ENCODE measurements around the gene CEP170B.

- TF ChIP-seq POLR2AphosphoS5 (IDR thresholded peaks at IDR 0.05), result no peak
- TF ChIP-seq, protein P1, sequence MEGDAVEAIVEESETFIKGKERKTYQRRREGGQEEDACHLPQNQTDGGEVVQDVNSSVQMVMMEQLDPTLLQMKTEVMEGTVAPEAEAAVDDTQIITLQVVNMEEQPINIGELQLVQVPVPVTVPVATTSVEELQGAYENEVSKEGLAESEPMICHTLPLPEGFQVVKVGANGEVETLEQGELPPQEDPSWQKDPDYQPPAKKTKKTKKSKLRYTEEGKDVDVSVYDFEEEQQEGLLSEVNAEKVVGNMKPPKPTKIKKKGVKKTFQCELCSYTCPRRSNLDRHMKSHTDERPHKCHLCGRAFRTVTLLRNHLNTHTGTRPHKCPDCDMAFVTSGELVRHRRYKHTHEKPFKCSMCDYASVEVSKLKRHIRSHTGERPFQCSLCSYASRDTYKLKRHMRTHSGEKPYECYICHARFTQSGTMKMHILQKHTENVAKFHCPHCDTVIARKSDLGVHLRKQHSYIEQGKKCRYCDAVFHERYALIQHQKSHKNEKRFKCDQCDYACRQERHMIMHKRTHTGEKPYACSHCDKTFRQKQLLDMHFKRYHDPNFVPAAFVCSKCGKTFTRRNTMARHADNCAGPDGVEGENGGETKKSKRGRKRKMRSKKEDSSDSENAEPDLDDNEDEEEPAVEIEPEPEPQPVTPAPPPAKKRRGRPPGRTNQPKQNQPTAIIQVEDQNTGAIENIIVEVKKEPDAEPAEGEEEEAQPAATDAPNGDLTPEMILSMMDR (IDR thresholded peaks at IDR 0.05), result no peak
Observed at GRCh38 chr14:104865081-104865630, at the start of gene CEP170B.
